ENCODE measurements around the gene TACO1. TPM values are rescaled to one million over a fixed set of nuclear protein-coding genes. Genes with fewer than 3 reads are reported as not detected.
A peak's percentile ranks its signal among the peaks of the same experiment; 100 is the strongest.

TACO1 gene
- total and polyA plus RNA-seq, 10 donors = 10.6 to 19.1 (median 15.3) TPM

- DNase-seq = no peak
- no peaks in the 10 kb centered on the region for H3K27me3 ChIP-seq (replicated peaks in 1 of 7)
- intact Hi-C loops (cut with DNase I; ENCODE audit: low total_unique reads) = no loop called here
- TF ChIP-seq POLR2AphosphoS5 (IDR thresholded peaks at IDR 0.05) = no peak
- no peak for TF ChIP-seq CTCF (IDR thresholded peaks at IDR 0.05 in 8 of 11, conservative IDR thresholded peaks at IDR 0.05 in 3 of 11)
- TF ChIP-seq POLR2A (IDR thresholded peaks at IDR 0.05) = no peak
- 87 to 95% (median 92%) methylated on average over 1 of the region's 1 CpG for WGBS, 5 donors
- peaks cover 0 to 77% (median 33%) of the 10 kb centered on the region in 6 donors for H3K36me3 ChIP-seq
- H3K27ac ChIP-seq = peak overlapping the region in 7 of 8 donors; percentile 16 to 80 (median 76)
- no peaks in the 10 kb centered on the region for H3K9me3 ChIP-seq
- H3K4me3 ChIP-seq = no peak overlapping the region
- peaks cover 18 to 76% (median 54%) of the 10 kb centered on the region in 6 donors for H3K4me1 ChIP-seq
Observed at GRCh38 chr17:63634816-63635215, 34.1 kb downstream of the TACO1 start.

- 72 to 87% (median 77%) methylated on average over 2 of the region's 2 CpGs for WGBS, 5 donors
Observed at GRCh38 chr17:63635290-63635689, 34.6 kb downstream of the TACO1 start.

GRCh38 chr17:63635787-63636186, 35.1 kb downstream of the TACO1 start:
- intact Hi-C loops (cut with DNase I; ENCODE audit: low total_unique reads) = no loop called here
- H3K9me3 ChIP-seq = no peaks in the 10 kb centered on the region
- peak overlapping the region in 5 of 8 donors; percentile 74 to 80 (median 78) for H3K27ac ChIP-seq
- WGBS, 5 donors = 89 to 98% (median 96%) methylated on average over 2 of the region's 2 CpGs
- H3K36me3 ChIP-seq = peaks cover 0 to 79% (median 33%) of the 10 kb centered on the region in 6 donors
- H3K4me3 ChIP-seq = no peak overlapping the region
- H3K27me3 ChIP-seq (replicated peaks in 1 of 7) = no peaks in the 10 kb centered on the region
- TF ChIP-seq CTCF (IDR thresholded peaks at IDR 0.05 in 8 of 11, conservative IDR thresholded peaks at IDR 0.05 in 3 of 11) = no peak
- no peak for TF ChIP-seq POLR2A (IDR thresholded peaks at IDR 0.05)
- TF ChIP-seq POLR2AphosphoS5 (IDR thresholded peaks at IDR 0.05) = no peak
- DNase-seq = no peak
- H3K4me1 ChIP-seq = peaks cover 14 to 76% (median 51%) of the 10 kb centered on the region in 6 donors

More at GRCh38 chr17:63635290-63635689, 34.6 kb downstream of the TACO1 start:
- no peaks in the 10 kb centered on the region for H3K9me3 ChIP-seq
- H3K27ac ChIP-seq = peak overlapping the region in 5 of 8 donors; percentile 74 to 80 (median 78)
- H3K27me3 ChIP-seq (replicated peaks in 1 of 7) = no peaks in the 10 kb centered on the region
- intact Hi-C loops (cut with DNase I; ENCODE audit: low total_unique reads) = no loop called here
- TF ChIP-seq POLR2A (IDR thresholded peaks at IDR 0.05) (no peak), CTCF (IDR thresholded peaks at IDR 0.05 in 8 of 11, conservative IDR thresholded peaks at IDR 0.05 in 3 of 11) (no peak)
- H3K4me3 ChIP-seq = no peak overlapping the region
- DNase-seq = no peak
- H3K36me3 ChIP-seq = peaks cover 0 to 77% (median 33%) of the 10 kb centered on the region in 6 donors
- peaks cover 17 to 76% (median 53%) of the 10 kb centered on the region in 6 donors for H3K4me1 ChIP-seq

- no peaks in the 10 kb centered on the region for H3K9me3 ChIP-seq
- no peak for DNase-seq
- peaks cover 0 to 82% (median 22%) of the 10 kb centered on the region in 6 donors for H3K36me3 ChIP-seq
- H3K27ac ChIP-seq = no peak overlapping the region
- H3K27me3 ChIP-seq (replicated peaks in 1 of 7) = no peaks in the 10 kb centered on the region
- peaks cover 6 to 76% (median 33%) of the 10 kb centered on the region in 6 donors for H3K4me1 ChIP-seq
- intact Hi-C loops (cut with DNase I; ENCODE audit: low total_unique reads) = no loop called here
- H3K4me3 ChIP-seq = no peak overlapping the region
- TF ChIP-seq POLR2A (IDR thresholded peaks at IDR 0.05) (no peak), CTCF (IDR thresholded peaks at IDR 0.05 in 8 of 11, conservative IDR thresholded peaks at IDR 0.05 in 3 of 11) (no peak), POLR2AphosphoS5 (IDR thresholded peaks at IDR 0.05) (no peak)
- WGBS, 5 donors = 27 to 44% (median 39%) methylated on average over 1 of the region's 1 CpG
Observed at GRCh38 chr17:63639125-63639524, 38.4 kb downstream of the TACO1 start.
